Ectodermal cell (in vitro differentiated cells): ENCODE measurements around the gene TENM3.

Experiments
- H3K27ac ChIP-seq: 2 replicates; pipeline ENCODE4 v1.7.0; 2013; ENCODE audit warnings: mild to moderate bottlenecking, low read depth, low read length; ENCODE audit not compliant: insufficient read depth, poor library complexity, severe bottlenecking
- H3K27me3 ChIP-seq: 2 replicates; pipeline ENCODE4 v1.7.0; 2013; ENCODE audit warnings: mild to moderate bottlenecking, low read length; ENCODE audit not compliant: insufficient read depth, control insufficient read depth, poor library complexity, severe bottlenecking
- H3K36me3 ChIP-seq: one replicate; pipeline ENCODE4 v1.7.0; 2013; ENCODE audit warnings: low read length; ENCODE audit not compliant: control insufficient read depth, insufficient read depth
- H3K4me1 ChIP-seq: one replicate; pipeline ENCODE4 v1.7.0; 2013; ENCODE audit warnings: low read length; ENCODE audit not compliant: control insufficient read depth, insufficient read depth
- H3K4me3 ChIP-seq: 2 replicates; pipeline ENCODE4 v1.7.0; 2013; ENCODE audit warnings: low read depth, low read length, control low read depth; ENCODE audit not compliant: insufficient read depth
- H3K9me3 ChIP-seq: 2 replicates; pipeline ENCODE4 v1.7.0; 2013; ENCODE audit warnings: mild to moderate bottlenecking, low read length, moderate library complexity; ENCODE audit not compliant: control insufficient read depth
- WGBS, 2 experiments: methylation state at CpG; one replicate each; pipeline ENCODE4 v1.1.7; 2013; ENCODE audit warnings: missing lambda C conversion rate in 2 of 2; 5-methylcytosine and 5-hydroxymethylcytosine counted together

TENM3 gene

GRCh38 chr4:182320580-182320979 is 77.4 kb downstream of the TENM3 start:
- H3K27me3 ChIP-seq: no peaks in the 10 kb centered on the region
- no peaks in the 10 kb centered on the region for H3K36me3 ChIP-seq
- H3K9me3 ChIP-seq: no peaks in the 10 kb centered on the region
- 88 to 98% methylated on average over 3 of the region's 3 CpGs for WGBS, 2 experiments
- no peak overlapping the region for H3K27ac ChIP-seq
- no peak overlapping the region for H3K4me3 ChIP-seq
- peaks cover 9% of the 10 kb centered on the region for H3K4me1 ChIP-seq

- WGBS, 2 experiments: 94 to 95% methylated on average over 10 of the region's 10 CpGs
- peaks cover 9% of the 10 kb centered on the region for H3K4me1 ChIP-seq
- H3K27me3 ChIP-seq: no peaks in the 10 kb centered on the region
- H3K4me3 ChIP-seq: no peak overlapping the region
- no peaks in the 10 kb centered on the region for H3K9me3 ChIP-seq
- H3K27ac ChIP-seq: no peak overlapping the region
- H3K36me3 ChIP-seq: no peaks in the 10 kb centered on the region
These were observed 81.1 kb downstream of the TENM3 start for GRCh38 chr4:182324282-182324681.

GRCh38 chr4:182325397-182325796 is 82.2 kb downstream of the TENM3 start:
- no peaks in the 10 kb centered on the region for H3K9me3 ChIP-seq
- H3K27ac ChIP-seq: no peak overlapping the region
- H3K27me3 ChIP-seq: no peaks in the 10 kb centered on the region
- no peak overlapping the region for H3K4me3 ChIP-seq
- 91 to 100% methylated on average over 2 of the region's 3 CpGs for WGBS, 2 experiments
- H3K36me3 ChIP-seq: no peaks in the 10 kb centered on the region
- peaks cover 9% of the 10 kb centered on the region for H3K4me1 ChIP-seq

GRCh38 chr4:182325848-182326255 is 82.7 kb downstream of the TENM3 start:
- WGBS, 2 experiments: 90% methylated on average over 16 of the region's 16 CpGs
- Histone ChIP-seq H3K36me3 (no peaks in the 10 kb centered on the region), H3K4me3 (no peak overlapping the region), H3K27me3 (no peaks in the 10 kb centered on the region), H3K9me3 (no peaks in the 10 kb centered on the region), H3K4me1 (peaks cover 9% of the 10 kb centered on the region), H3K27ac (no peak overlapping the region)

- H3K27me3 ChIP-seq: no peaks in the 10 kb centered on the region
- no peaks in the 10 kb centered on the region for H3K9me3 ChIP-seq
- H3K27ac ChIP-seq: no peak overlapping the region
- WGBS, 2 experiments: 89 to 95% methylated on average over 7 of the region's 7 CpGs
- H3K36me3 ChIP-seq: no peaks in the 10 kb centered on the region
- H3K4me1 ChIP-seq: peaks cover 9% of the 10 kb centered on the region
- no peak overlapping the region for H3K4me3 ChIP-seq
These were observed 85.3 kb downstream of the TENM3 start for GRCh38 chr4:182328505-182328904.

GRCh38 chr4:182337366-182337765 is 94.2 kb downstream of the TENM3 start:
- H3K4me3 ChIP-seq: no peak overlapping the region
- H3K36me3 ChIP-seq: no peaks in the 10 kb centered on the region
- H3K9me3 ChIP-seq: no peaks in the 10 kb centered on the region
- 94 to 100% methylated on average over 1 of the region's 1 CpG for WGBS, 2 experiments
- peaks cover 3% of the 10 kb centered on the region for H3K4me1 ChIP-seq
- no peaks in the 10 kb centered on the region for H3K27me3 ChIP-seq
- H3K27ac ChIP-seq: no peak overlapping the region

GRCh38 chr4:182338063-182338462 is 94.9 kb downstream of the TENM3 start:
- Histone ChIP-seq H3K27me3 (no peaks in the 10 kb centered on the region), H3K4me1 (peaks cover 3% of the 10 kb centered on the region), H3K9me3 (no peaks in the 10 kb centered on the region), H3K36me3 (no peaks in the 10 kb centered on the region), H3K27ac (no peak overlapping the region), H3K4me3 (no peak overlapping the region)
- WGBS, 2 experiments: 96 to 100% methylated on average over 1 to 3 of the region's 3 CpGs

GRCh38 chr4:182338746-182339145 is 95.5 kb downstream of the TENM3 start:
- Histone ChIP-seq H3K27me3 (no peaks in the 10 kb centered on the region), H3K4me1 (peaks cover 8% of the 10 kb centered on the region), H3K27ac (no peak overlapping the region), H3K36me3 (no peaks in the 10 kb centered on the region), H3K4me3 (no peak overlapping the region), H3K9me3 (no peaks in the 10 kb centered on the region)
- WGBS, 2 experiments: 76 to 100% methylated on average over 1 to 2 of the region's 2 CpGs

GRCh38 chr4:182339221-182339641 is 96.0 kb downstream of the TENM3 start:
- H3K4me3 ChIP-seq: no peak overlapping the region
- H3K36me3 ChIP-seq: no peaks in the 10 kb centered on the region
- H3K27me3 ChIP-seq: no peaks in the 10 kb centered on the region
- no peaks in the 10 kb centered on the region for H3K9me3 ChIP-seq
- WGBS, 2 experiments: 37 to 43% methylated on average over 3 to 4 of the region's 4 CpGs
- H3K4me1 ChIP-seq: peaks cover 11% of the 10 kb centered on the region
- no peak overlapping the region for H3K27ac ChIP-seq

GRCh38 chr4:182343453-182343852 is 100.3 kb downstream of the TENM3 start:
- H3K4me3 ChIP-seq: no peak overlapping the region
- H3K27me3 ChIP-seq: no peaks in the 10 kb centered on the region
- H3K27ac ChIP-seq: no peak overlapping the region
- 9 to 15% methylated on average over 2 to 4 of the region's 4 CpGs for WGBS, 2 experiments
- peaks cover 19% of the 10 kb centered on the region for H3K4me1 ChIP-seq
- H3K9me3 ChIP-seq: no peaks in the 10 kb centered on the region
- no peaks in the 10 kb centered on the region for H3K36me3 ChIP-seq

GRCh38 chr4:182344968-182345367 is 101.8 kb downstream of the TENM3 start:
- 92 to 95% methylated on average over 5 of the region's 6 CpGs for WGBS, 2 experiments
- peaks cover 16% of the 10 kb centered on the region for H3K4me1 ChIP-seq
- H3K9me3 ChIP-seq: no peaks in the 10 kb centered on the region
- no peaks in the 10 kb centered on the region for H3K27me3 ChIP-seq
- H3K27ac ChIP-seq: no peak overlapping the region
- H3K36me3 ChIP-seq: no peaks in the 10 kb centered on the region
- no peak overlapping the region for H3K4me3 ChIP-seq
